GM18508 (cell line): ENCODE results near the gene UST.
"Not testable (repeated sequence)": the region's sequence is repeated elsewhere in the genome, so short reads cannot be mapped to it uniquely, and the experiment has no call there.

ENCODE experiments used
- ATAC-seq: cut with Tn5 transposase; IDR thresholded peaks from one replicate; pipeline ENCODE4 v1.9.1; 2021; ENCODE audit warnings: moderate number of reproducible peaks; ENCODE audit not compliant: insufficient read depth, unreplicated experiment

UST gene

GRCh38 chr6:148762231-148762630 lies 15.4 kb downstream of the UST start:
- no peak for ATAC-seq

GRCh38 chr6:148764259-148765020 lies 17.6 kb downstream of the UST start:
- not testable (repeated sequence) for ATAC-seq

GRCh38 chr6:148765898-148766808 lies 19.3 kb downstream of the UST start:
- no peak for ATAC-seq

GRCh38 chr6:148768646-148769270 lies 21.9 kb downstream of the UST start:
- ATAC-seq, result no peak

GRCh38 chr6:148769304-148769968 lies 22.6 kb downstream of the UST start:
- no peak for ATAC-seq

DNA sequence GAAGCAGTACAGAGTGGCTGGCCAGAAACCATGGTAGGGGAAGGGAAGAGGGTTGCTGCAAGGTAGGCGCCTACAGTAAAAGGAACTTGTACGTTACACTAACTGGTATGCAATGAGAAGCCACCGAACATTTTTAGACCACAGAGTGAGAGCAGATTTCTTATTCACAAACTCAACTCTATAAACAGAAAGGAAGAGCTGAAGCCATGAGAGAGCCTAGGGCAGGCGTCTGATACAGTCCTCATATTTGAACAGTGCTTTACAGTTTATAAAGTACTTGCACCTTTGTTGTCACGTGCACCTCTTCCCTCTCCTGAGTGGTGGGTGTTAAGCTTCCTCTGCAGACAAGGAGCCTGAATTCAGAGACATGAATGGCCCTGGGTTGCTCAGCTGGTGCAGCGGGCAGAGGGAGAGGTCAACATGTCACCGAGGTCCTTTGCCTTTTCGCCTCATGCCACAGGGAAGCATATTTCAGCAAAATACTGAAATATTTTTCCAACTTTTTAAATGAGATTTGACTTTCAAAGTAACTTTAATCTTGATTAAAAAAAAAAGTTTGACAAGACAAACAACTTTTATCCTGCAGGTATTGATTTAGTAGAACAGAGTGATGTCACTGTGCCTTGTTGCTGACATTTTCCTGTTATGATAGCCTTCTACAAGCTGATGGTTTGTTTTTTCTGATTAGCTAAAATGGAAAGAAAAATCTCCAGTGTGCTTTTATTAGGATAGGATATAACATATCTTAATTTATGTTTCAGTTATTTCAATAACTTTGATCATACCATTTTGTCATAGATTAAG lies 23.8 kb downstream of the UST start:
- ATAC-seq, result no peak

- ATAC-seq, result no peak
Observed at GRCh38 chr6:148771212-148771601, 24.4 kb downstream of the UST start.

- ATAC-seq, result no peak
Observed at GRCh38 chr6:148771896-148772554, 25.2 kb downstream of the UST start.

- no peak for ATAC-seq
Observed at GRCh38 chr6:148775161-148775560, 28.3 kb downstream of the UST start.

DNA sequence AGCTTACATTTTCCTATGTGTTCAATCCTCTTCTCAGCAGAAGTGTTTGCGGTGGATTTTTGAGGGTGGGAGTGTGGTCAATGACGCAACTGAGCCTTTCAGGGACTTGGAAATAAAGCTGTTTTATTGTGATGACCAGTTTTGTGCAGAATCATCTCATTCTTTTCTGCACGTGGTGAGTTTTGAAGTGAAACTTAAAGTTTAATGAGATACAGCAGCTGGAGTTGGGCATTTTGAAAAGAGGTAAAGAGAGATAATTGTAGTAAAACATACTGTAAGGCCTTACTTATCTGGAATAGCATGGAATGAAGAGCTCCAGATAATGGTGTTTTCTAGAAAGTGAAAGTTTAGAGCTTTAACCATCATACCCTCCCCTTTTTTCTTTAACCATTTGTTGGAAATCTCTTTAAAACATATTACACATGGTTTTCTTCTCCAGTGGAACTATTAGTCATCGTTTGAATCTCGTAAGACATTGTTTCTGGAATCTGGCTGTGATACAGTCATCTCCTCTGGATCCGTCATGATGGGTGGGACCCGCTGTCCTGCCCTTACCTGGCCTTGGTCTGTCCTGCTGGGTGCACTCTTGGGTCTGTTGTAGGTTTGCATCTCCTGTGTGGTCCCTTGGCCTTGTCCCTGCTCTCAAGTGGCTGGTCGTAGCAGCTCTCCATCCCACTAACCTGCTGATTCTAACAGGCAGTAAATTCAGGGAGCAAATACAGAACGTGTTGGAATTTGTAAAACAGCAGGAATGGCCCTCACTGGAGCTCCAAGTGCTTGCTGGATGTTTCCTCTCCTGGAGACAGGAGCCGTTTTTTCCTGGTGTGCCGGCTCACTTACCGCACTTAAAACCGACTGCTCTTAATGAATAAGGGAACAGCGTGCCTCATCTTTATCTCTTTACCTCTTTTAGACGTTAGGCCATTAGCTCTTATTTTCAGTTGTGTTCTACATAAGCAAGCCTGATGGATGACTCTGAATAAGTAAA lies 29.8 kb downstream of the UST start:
- no peak for ATAC-seq

DNA sequence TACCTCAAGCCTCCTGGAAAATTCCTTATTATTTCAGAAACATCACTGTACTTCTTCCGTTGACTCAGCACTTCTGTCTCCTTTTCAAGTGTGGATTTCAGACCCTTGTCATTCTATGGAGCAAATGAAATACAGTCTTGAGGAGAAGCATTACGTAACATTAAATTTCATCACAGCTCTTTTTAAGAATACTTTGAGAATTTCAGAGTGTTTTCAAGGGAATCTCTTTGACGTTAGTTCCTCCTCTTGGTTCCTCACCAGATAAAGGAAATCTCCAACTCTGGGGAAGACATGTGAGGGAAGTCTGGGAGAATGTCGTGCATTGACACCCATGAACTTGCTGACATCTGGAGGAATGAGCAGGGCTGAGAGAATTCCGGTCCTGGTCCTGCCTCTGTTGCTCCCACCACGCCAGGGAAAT lies 32.3 kb downstream of the UST start:
- no peak for ATAC-seq

GRCh38 chr6:148780423-148780822 lies 33.6 kb downstream of the UST start:
- ATAC-seq, result not testable (repeated sequence)

DNA sequence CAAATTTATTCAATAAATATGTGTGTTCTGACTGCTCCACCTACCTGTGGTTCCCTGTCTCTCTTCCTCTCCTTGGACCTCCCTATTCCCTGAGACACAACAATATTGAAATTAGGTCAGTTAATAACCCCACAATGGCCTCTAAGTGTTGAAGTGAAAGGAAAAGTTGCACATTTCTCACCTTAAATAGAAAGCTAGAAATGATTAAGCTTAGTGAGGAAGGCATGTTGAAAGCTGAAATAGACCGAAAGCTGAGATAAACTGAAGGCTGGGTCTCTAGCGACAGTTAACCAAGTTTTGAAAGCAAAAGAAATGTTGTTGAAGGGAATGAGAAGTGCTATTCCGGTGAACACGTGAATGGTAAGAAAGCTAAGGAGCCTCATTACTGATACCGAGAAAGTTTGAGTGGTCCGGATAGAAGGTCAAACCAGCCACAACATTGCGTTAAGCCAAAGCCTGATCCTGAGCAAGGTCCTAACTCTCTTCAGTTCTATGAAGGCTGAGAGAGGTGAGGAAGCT lies 34.1 kb downstream of the UST start:
- peak; percentile 85 for ATAC-seq

- ATAC-seq, result no peak
Observed at GRCh38 chr6:148789948-148790347, 43.1 kb downstream of the UST start.

DNA sequence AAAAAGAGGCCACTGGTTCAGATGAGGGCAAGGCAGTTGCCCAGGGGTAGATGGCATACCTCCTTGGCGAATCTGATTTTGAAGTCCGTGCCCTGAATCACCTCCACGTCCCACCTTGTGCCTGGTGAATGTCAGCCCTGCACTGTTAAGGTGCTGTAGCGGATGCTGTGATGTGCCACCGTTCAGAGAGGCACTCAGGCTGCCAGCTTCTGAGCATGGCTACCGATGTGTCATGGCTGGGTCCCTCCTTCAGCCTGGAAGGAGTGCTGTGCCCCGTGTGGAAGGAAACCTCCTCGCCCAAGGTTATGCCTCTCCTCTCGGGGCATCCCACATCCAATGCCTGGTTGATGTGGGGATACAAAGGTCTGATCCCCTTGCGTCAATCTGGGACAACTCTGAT lies 43.6 kb downstream of the UST start:
- ATAC-seq, result no peak

- ATAC-seq, result no peak
Observed at GRCh38 chr6:148790817-148791216, 44.0 kb downstream of the UST start.

- ATAC-seq, result no peak
Observed at GRCh38 chr6:148791372-148791771, 44.5 kb downstream of the UST start.

DNA sequence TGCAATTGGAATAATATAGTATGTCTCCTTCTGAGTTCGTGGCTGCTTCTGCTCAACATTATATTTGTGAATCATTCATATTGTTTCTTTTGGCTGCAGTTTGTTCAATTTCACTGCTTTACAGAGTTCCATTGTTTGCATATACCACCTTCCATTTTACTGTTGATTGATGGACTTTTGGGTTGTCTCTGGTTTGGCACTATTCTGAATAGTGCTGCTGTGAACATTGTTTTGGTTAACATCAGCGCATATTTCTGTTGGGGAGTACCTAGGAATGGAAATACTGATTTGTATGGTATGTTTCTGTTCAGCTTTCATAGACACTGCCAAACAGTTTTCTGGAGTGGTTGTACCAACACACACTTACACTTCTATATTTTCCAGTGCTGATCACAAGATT lies 46.9 kb downstream of the UST start:
- ATAC-seq, result no peak
